ENCODE results near the gene SPCS1. TPM values are rescaled to one million over a fixed set of nuclear protein-coding genes. Genes with fewer than 3 reads are reported as not detected.

The SPCS1 gene
- total and polyA plus RNA-seq, 9 of the 15 experiments (the other 6 are each of a cell fraction or from before 2014, with no cell fraction given), result 73.9 to 567 (median 127) TPM

DNA sequence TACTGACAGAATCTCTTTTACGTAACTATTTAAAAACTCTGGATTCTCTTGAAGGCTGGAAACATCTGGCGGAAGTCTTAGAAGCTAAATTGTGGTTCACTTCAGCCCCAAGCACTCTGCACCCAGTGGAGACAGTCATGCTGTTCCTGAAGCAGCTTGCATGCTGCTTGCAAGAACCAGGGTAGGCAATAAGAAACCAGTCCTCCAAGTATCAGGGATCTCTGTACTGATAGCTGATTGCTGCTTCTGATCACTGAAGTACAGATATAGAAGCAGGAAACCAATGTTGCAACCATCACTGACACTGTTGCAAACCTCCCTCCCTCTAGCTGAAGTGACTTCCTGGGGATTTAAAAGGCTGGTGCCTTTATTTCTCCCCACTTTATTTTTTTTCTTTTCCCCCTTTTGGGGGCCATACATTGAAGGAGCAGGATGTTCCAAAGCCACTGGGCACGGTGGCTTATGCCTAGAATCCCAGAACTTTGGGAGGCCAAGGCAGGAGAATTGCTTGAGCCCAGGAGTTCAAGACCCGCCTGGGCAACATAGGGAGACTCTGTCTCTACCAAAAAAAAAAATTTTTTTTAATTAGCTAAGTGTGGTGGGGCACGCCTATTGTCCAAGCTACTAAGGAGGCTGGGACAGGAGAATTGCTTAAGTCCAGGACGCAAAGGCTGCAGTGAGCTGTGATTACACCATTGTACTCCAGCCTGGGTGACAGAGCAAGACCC lies 15.3 kb downstream of the SPCS1 start:
- no peaks in the 10 kb centered on the region for H3K9me1 ChIP-seq (ENCODE audit: control insufficient read depth, insufficient read depth, low read length)
- no peak for DNase-seq (ENCODE audit: extremely low read depth in 1 of 4, low spot score in 3 of 4)
- H3K27me3 ChIP-seq (ENCODE audit: control insufficient read depth in 2 of 2, insufficient read depth in 2 of 2, low read length in 2 of 2), result no peaks in the 10 kb centered on the region
- WGBS (ENCODE audit: insufficient coverage, low coverage, missing lambda C conversion rate), result 95% methylated on average over 5 of the region's 6 CpGs
- intact Hi-C loops (cut with micrococcal nuclease), result no loop called here
- CTCF ChIA-PET (ENCODE audit: low intra/inter-chr PET ratio), result no interaction called here
- no peaks in the 10 kb centered on the region for H3K9me3 ChIP-seq (replicated peaks; ENCODE audit: control insufficient read depth, insufficient read depth, low read depth, low read length)
- H3K4me1 ChIP-seq (replicated peaks in 1 of 2; ENCODE audit: control insufficient read depth in 2 of 2, insufficient read depth in 2 of 2, low read length in 2 of 2), result no peaks in the 10 kb centered on the region
- no peak overlapping the region for H3K27ac ChIP-seq (ENCODE audit: extremely low read depth, low read depth, low read length)
- FAIRE-seq, result no peak
- no peaks in the 10 kb centered on the region for H4K20me1 ChIP-seq (replicated peaks; ENCODE audit: control insufficient read depth, insufficient read depth, low read length)
- H3K79me2 ChIP-seq (ENCODE audit: control insufficient read depth, insufficient read depth, low read length), result no peaks in the 10 kb centered on the region
- POLR2A ChIA-PET, result interaction anchor here (1.0 kb wide), 1 partner anchor 15 kb away, joined by 3 read pairs; the partner anchor contains the start of gene SPCS1
- no peaks in the 10 kb centered on the region for H3K36me3 ChIP-seq (ENCODE audit: control insufficient read depth, insufficient read depth, low read length)
- H2AFZ ChIP-seq (ENCODE audit: low read depth, low read length), result no peak overlapping the region
- no peak overlapping the region for H3K9ac ChIP-seq (ENCODE audit: insufficient read depth in 1 of 2, low read depth in 2 of 2, low read length in 2 of 2)
- TF ChIP-seq TRIM24 (IDR thresholded peaks at IDR 0.05), result no peak
- no peak for ATAC-seq
- no TSS peak for BruUV-seq (replicated peaks)
- no peak overlapping the region for H3K4me3 ChIP-seq
- no peak overlapping the region for H3K4me2 ChIP-seq (ENCODE audit: insufficient read depth, low read length)
- in situ Hi-C loops (cut with MboI), result no loop called here

DNA sequence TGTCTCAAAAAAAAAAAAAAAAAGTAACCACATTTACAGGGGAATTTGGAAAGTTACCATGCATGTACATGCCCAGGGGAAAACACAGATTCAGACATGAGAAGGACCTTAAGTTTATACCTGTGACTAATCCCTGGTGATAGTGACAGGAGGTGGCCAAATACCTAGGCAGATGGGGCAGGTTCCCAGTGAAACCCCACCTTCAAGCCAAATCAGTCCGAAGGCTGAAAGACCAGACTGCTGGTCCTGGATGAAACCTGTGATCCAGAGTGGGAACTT lies 15.8 kb downstream of the SPCS1 start:
- no peaks in the 10 kb centered on the region for H3K9me3 ChIP-seq (replicated peaks; ENCODE audit: control insufficient read depth, insufficient read depth, low read depth, low read length)
- H3K9me1 ChIP-seq (ENCODE audit: control insufficient read depth, insufficient read depth, low read length), result no peaks in the 10 kb centered on the region
- no peak overlapping the region for H3K9ac ChIP-seq (ENCODE audit: insufficient read depth in 1 of 2, low read depth in 2 of 2, low read length in 2 of 2)
- CTCF ChIA-PET (ENCODE audit: low intra/inter-chr PET ratio), result no interaction called here
- no peak overlapping the region for H3K4me3 ChIP-seq
- 100% methylated on average over 1 of the region's 1 CpG for WGBS (ENCODE audit: insufficient coverage, low coverage, missing lambda C conversion rate)
- in situ Hi-C loops (cut with MboI) (no loop called here), intact Hi-C loops (cut with micrococcal nuclease) (no loop called here)
- ATAC-seq (no peak), FAIRE-seq (no peak), DNase-seq (ENCODE audit: extremely low read depth in 1 of 4, low spot score in 3 of 4) (no peak)
- H3K36me3 ChIP-seq (ENCODE audit: control insufficient read depth, insufficient read depth, low read length), result no peaks in the 10 kb centered on the region
- no peaks in the 10 kb centered on the region for H3K4me1 ChIP-seq (replicated peaks in 1 of 2; ENCODE audit: control insufficient read depth in 2 of 2, insufficient read depth in 2 of 2, low read length in 2 of 2)
- H4K20me1 ChIP-seq (replicated peaks; ENCODE audit: control insufficient read depth, insufficient read depth, low read length), result no peaks in the 10 kb centered on the region
- POLR2A ChIA-PET, result no interaction called here
- H3K4me2 ChIP-seq (ENCODE audit: insufficient read depth, low read length), result no peak overlapping the region
- H3K27me3 ChIP-seq (ENCODE audit: control insufficient read depth in 2 of 2, insufficient read depth in 2 of 2, low read length in 2 of 2), result no peaks in the 10 kb centered on the region
- no peak overlapping the region for H2AFZ ChIP-seq (ENCODE audit: low read depth, low read length)
- H3K27ac ChIP-seq (ENCODE audit: extremely low read depth, low read depth, low read length), result no peak overlapping the region
- BruUV-seq (replicated peaks), result no TSS peak
- no peaks in the 10 kb centered on the region for H3K79me2 ChIP-seq (ENCODE audit: control insufficient read depth, insufficient read depth, low read length)
- no peak for TF ChIP-seq PML (IDR thresholded peaks at IDR 0.05; ENCODE audit: low read length)
- TF ChIP-seq, protein P1, sequence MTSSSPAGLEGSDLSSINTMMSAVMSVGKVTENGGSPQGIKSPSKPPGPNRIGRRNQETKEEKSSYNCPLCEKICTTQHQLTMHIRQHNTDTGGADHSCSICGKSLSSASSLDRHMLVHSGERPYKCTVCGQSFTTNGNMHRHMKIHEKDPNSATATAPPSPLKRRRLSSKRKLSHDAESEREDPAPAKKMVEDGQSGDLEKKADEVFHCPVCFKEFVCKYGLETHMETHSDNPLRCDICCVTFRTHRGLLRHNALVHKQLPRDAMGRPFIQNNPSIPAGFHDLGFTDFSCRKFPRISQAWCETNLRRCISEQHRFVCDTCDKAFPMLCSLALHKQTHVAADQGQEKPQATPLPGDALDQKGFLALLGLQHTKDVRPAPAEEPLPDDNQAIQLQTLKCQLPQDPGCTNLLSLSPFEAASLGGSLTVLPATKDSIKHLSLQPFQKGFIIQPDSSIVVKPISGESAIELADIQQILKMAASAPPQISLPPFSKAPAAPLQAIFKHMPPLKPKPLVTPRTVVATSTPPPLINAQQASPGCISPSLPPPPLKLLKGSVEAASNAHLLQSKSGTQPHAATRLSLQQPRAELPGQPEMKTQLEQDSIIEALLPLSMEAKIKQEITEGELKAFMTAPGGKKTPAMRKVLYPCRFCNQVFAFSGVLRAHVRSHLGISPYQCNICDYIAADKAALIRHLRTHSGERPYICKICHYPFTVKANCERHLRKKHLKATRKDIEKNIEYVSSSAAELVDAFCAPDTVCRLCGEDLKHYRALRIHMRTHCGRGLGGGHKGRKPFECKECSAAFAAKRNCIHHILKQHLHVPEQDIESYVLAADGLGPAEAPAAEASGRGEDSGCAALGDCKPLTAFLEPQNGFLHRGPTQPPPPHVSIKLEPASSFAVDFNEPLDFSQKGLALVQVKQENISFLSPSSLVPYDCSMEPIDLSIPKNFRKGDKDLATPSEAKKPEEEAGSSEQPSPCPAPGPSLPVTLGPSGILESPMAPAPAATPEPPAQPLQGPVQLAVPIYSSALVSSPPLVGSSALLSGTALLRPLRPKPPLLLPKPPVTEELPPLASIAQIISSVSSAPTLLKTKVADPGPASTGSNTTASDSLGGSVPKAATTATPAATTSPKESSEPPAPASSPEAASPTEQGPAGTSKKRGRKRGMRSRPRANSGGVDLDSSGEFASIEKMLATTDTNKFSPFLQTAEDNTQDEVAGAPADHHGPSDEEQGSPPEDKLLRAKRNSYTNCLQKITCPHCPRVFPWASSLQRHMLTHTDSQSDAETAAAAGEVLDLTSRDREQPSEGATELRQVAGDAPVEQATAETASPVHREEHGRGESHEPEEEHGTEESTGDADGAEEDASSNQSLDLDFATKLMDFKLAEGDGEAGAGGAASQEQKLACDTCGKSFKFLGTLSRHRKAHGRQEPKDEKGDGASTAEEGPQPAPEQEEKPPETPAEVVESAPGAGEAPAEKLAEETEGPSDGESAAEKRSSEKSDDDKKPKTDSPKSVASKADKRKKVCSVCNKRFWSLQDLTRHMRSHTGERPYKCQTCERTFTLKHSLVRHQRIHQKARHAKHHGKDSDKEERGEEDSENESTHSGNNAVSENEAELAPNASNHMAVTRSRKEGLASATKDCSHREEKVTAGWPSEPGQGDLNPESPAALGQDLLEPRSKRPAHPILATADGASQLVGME (CRISPR knock-in tag; IDR thresholded peaks at IDR 0.05), result no peak
- no peak for TF ChIP-seq DACH1 (IDR thresholded peaks at IDR 0.05; ENCODE audit: partially characterized antibody)
- TF ChIP-seq MTA1 (IDR thresholded peaks at IDR 0.05; ENCODE audit: borderline replicate concordance), result no peak
- TF ChIP-seq, protein P2, sequence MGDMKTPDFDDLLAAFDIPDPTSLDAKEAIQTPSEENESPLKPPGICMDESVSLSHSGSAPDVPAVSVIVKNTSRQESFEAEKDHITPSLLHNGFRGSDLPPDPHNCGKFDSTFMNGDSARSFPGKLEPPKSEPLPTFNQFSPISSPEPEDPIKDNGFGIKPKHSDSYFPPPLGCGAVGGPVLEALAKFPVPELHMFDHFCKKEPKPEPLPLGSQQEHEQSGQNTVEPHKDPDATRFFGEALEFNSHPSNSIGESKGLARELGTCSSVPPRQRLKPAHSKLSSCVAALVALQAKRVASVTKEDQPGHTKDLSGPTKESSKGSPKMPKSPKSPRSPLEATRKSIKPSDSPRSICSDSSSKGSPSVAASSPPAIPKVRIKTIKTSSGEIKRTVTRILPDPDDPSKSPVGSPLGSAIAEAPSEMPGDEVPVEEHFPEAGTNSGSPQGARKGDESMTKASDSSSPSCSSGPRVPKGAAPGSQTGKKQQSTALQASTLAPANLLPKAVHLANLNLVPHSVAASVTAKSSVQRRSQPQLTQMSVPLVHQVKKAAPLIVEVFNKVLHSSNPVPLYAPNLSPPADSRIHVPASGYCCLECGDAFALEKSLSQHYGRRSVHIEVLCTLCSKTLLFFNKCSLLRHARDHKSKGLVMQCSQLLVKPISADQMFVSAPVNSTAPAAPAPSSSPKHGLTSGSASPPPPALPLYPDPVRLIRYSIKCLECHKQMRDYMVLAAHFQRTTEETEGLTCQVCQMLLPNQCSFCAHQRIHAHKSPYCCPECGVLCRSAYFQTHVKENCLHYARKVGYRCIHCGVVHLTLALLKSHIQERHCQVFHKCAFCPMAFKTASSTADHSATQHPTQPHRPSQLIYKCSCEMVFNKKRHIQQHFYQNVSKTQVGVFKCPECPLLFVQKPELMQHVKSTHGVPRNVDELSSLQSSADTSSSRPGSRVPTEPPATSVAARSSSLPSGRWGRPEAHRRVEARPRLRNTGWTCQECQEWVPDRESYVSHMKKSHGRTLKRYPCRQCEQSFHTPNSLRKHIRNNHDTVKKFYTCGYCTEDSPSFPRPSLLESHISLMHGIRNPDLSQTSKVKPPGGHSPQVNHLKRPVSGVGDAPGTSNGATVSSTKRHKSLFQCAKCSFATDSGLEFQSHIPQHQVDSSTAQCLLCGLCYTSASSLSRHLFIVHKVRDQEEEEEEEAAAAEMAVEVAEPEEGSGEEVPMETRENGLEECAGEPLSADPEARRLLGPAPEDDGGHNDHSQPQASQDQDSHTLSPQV (IDR thresholded peaks at IDR 0.05), result no peak

Data from K562 (cell line).